ENCODE measurements around the gene PKP3.
A peak's percentile ranks its signal among the peaks of the same experiment; 100 is the strongest.
"Not testable (repeated sequence)": the region's sequence is repeated elsewhere in the genome, so short reads cannot be mapped to it uniquely, and the experiment has no call there.

The PKP3 gene

DNA sequence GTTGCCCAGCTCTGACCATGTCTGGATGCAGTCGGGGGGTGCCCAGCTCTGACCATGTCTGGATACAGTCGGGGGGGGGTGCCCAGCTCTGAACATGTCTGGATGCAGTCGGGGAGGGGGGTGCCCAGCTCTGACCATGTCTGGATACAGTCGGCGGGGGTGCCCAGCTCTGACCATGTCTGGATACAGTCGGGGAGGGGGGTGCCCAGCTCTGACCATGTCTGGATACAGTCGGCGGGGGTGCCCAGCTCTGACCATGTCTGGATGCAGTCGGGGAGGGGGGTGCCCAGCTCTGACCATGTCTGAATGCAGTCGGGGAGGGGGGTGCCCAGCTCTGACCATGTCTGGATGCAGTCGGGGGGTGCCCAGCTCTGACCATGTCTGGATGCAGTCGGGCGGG is 16.7 kb downstream of the PKP3 start:
- not testable (repeated sequence) for DNase-seq (ENCODE audit: low read depth, low spot score)

DNA sequence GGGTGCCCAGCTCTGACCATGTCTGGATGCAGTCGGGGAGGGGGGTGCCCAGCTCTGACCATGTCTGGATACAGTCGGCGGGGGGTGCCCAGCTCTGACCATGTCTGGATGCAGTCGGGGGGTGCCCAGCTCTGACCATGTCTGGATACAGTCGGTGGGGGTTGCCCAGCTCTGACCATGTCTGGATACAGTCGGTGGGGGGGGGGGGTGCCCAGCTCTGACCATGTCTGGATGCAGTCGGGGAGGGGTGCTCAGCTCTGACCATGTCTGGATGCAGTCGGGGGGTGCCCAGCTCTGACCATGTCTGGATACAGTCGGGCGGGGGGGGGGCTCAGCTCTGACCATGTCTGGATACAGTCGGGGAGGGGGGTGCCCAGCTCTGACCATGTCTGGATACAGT is 17.5 kb downstream of the PKP3 start:
- not testable (repeated sequence) for DNase-seq (ENCODE audit: low read depth, low spot score)

DNA sequence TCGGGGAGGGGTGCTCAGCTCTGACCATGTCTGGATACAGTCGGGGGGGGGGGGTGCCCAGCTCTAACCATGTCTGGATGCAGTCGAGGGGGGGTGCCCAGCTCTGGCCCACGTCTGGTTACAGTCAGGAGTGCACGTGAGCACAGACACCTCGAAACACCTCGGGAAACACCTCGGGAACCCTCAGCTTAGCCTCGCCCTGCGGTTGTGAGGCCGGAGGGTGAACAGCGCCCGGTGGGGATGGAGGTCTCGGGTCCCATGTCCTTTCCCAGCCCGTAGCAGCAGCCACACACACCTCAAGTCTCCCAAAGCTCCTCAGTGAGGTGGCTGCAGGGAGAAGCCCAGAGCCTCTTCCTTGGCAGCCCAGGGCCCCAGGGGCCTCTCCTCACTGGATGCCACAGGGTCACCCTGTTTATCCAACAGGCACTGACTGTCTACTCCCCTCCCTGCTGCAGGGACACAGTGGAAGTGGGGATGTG is 18.7 kb downstream of the PKP3 start:
- DNase-seq (ENCODE audit: low read depth, low spot score), result no peak

DNA sequence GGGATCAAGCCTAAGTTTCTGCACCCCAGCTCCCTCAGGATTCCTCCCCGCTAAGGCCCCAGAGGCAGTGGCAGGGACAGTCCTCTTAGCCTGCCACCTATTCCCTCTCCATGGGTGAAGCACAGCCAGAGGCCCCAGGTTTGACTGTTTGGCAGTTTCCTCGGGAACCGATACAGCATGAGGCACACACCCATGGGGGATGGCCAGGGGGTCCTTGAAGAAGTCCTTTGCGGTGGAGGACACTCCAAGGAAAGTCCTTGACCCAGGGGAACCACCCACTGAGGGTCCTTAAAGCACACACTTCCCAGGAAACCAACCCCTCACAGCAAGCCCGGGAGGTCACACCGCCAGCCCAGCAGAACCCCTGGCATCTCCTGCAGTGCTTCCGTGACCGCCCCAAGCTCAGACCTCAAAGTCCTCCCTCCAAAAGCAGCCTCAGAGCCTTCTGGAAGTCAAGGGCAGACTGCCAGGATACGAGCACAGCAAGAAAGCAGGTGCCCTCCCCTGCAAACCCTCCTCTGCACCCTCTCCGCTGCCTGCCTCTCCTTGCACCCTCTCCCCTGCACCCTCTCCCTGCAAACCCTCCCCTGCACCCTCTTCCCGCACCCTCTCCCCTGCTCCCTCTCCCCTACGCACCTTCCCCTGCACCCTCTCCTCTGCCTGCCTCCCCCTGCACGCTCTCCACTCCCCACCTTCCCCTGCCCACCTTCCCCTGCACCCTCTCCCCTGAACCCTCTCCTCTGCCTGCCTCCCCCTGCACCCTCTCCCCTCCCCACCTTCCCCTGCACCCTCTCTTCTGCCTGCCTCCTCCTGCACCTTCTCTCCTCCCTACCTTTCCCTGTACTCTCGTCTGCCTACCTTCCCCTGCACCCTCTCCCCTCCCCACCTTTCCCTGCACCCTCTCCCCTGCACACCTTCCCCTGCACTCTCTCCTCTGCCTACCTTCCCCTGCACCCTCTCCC is 19.4 kb downstream of the PKP3 start:
- DNase-seq (ENCODE audit: low read depth, low spot score), result no peak

DNA sequence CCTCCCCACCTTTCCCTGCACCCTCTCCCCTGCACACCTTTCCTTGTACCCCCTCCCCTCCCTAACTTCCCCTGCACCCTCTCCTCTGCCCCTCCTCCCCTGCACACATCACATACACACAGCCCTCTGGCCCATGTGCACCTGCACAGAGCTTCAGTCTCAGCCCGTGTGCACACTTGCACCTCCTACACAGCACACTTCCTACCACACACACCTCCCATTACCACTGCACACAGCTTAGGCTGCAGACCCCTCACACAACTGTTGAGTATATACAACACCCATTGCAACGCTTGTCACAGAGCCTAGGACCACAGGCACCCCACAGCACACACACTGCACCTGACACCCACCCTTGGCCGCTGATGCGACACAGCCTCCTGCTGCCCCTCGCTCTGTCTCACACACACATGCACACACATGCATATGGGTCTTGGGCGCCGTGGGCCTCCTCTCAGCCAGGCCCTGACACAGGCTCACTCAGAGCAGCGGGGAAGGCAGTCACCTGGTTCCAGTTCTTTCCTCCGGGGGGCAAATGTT is 20.4 kb downstream of the PKP3 start:
- no peak for DNase-seq (ENCODE audit: low read depth, low spot score)

DNA sequence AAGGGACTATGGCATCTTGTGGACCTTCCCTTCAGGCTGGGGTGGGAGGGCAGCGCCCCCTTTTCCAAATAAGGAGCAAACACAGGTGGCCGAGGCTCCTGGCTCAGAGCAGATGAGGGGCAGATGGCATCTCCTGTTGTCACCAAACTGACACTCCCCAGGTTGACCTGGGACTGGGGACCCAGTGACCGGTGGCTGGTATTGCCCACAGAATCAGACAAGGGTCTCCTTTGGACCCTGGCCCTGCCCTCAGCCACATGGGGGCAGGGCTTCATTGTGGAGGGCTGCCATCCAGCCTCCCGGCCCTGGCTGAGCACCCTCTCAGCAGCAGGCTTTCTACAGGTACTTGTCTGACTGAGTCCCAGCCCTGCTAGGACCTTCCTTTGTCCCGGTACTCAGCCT is 21.6 kb downstream of the PKP3 start:
- no peak for DNase-seq (ENCODE audit: low read depth, low spot score)

DNA sequence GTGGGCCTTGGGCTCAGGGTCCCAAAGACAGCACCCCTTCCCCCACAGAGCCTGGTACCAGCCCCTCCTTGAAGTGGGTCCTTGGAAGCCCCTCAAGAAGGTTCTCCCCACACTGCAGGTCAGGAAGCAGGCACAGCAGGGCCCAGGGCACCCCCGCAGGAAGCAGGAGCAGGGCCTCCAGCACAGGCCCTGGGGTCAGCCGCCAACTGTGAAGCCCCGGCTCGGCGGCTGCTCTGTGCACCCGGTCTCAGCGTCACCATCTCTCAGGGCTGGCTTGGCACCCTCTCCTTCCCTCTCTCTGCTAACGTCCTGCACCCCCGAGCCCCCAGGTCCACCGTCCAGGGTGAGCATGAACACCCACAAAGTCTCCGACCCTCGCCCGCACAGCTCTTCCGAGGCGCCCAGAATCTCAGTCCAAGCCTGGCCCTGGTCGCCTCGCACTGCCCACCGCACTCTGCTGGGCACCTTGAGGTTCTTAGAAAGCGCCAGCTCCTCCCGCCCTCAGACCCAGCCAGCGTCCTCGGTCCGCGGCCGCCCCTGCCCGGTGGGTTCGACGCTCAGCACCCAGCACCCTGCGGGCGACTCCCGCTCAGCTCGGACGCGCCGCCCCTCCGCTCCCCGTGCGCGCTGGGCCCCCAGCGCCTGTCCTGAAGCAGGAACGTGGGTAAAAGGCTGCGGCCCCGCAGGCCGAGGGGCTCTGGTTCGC is 22.2 kb downstream of the PKP3 start:
- no peak for DNase-seq (ENCODE audit: low read depth, low spot score)

DNA sequence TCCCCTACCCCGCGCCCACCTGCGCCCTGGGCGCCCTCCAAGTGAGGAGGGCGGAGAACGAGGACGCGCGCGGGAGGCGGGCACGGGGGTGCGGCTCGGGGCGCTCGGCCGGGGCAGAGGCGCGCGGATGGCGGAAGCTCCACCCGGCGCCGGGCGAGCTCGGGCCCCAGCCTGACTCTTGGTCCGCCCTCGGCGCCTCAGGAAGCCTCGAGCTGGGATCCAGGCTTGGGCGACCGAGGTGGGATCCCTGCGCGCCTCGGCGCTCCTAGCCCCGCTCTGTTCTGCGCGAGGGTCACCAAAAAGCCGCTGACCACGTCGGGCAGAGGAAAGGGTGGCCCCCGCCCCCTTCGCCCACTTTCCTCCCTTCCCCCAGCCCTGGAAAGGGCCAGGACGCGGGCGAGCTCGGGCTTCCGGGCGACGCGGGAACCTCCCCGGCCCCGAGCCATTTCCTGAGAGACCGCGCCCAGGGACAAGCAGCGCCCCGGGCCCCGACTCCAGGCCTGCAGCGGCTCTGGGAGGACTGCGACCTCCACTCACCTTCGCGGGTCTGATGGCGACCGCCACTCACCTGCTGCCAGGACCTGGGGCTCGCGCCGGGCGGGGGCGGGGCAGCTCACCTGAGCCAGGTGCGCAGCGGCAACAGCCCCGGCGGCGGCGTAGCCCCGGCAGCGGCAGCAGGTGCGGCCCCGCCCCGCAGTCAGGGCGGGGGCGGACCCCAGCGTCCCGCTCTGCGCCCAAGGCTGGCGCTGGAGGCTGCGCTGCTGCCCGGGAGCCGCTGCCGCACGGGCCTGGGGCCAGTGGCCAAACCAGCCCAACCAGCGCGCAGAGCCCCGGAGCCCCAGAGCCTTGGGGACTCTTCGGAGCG is 23.0 kb downstream of the PKP3 start:
- peak; percentile 50 for DNase-seq (ENCODE audit: low read depth, low spot score)

DNA sequence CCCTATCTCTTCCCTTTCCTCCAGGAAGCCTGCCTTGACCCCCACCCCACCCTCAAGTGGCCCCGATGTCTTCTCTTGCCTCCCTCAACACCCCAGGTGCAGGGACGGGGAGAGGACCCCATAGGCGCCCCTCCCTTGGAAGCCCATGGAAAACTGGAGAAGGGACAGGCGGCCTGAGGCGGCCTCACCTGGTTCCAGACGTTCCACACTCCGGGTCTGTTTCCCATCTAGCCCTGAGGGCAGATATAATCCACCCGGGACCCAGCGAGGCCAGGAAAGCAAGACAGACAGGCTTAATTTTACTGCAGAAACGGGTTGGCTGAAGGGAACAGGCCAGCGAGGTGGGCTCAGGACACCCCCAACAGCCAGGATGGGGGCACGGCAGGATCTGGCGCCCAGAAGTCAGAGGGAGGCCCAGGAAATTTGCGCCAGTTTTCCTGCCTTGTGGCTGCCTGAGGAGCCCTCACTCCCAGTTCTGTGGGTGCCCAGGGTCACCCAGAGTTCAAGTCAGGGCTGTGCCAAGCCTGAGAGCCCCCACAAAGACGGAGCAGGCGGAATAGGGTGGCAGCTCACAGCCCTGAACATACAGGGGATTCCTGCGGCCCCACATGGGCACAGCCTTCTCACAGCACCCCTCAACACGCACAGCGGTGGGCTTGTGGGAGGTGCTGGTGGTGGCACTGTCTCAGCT is 23.8 kb downstream of the PKP3 start:
- no peak for DNase-seq (ENCODE audit: low read depth, low spot score)

DNA sequence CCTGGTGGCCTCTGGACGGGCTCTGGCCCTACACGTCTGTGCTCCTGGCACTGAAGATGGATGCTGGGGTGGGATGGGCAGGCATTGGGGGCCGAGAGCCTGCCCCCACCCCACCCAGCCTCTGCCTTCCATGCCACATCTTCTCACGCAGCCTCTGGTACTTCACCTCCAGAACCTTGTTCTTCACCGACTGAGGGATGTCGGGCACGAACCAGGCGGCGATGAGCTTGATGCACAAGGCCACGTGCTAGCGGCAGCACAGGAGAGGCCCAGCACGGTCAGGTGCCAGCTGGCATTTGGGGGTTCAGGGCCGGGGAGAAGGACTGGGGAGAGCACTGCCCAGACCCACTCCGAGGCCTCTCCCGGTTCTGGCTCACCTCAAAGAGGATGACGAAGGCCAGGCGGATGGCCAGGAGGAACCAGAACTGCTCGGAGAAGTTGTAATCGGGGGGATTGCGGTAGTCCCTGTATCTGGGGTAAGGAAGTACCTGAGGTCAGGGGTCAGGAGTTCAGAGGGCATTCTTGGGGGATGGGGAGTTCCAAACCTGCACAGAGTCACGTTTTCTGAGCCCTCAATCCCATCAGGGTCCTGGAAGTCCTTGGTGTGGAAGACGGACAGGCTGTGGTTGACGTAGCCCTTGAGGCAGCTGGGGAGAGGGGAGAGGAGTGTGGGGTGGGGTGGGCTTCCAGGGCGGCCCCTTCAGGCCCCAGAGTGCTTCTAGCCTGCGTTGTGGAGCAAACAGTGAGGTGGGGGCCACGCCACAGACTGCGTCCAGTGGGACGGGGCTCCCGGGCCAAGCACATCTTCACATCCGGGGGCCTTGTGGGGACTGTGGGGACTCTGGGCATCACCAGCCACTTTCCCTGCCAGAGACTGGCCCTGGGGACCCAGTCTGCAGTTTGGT is 24.6 kb downstream of the PKP3 start:
- no peak for DNase-seq (ENCODE audit: low read depth, low spot score)

DNA sequence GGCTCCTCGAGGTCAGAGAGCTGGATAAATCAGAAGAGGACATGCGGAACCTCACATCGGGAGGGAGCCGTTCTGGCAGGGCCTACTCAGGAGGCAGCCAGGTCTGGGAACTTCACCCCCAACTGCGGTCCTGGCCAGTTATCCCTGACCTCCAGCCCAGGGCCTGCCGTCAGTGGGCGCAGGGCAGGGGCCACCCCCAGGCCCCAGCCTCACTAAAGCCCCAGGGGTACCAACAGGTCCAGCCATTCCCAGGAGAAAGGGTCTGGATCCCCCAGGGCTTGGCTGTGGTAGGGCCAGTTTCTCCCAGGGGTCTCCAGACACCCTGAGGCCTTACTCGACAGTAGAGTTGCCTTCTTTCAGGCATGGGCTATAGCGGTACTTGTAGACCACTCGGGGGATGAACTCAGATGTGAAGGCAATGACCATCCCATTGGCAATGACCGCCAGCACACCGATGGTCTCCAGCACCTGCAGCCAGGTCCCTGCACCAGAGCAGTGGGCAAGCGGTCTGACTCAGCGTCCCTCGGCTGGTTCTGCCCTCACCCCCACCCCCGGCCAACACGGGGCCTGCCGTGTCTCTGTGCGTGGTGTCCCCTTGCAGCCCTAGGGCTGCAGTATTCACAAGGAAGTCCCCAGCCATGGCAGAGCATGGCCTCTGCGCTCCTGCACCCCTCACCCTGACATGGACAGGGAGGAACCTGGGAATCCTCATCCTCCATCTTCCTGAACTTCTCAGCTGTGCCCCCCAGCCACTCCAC is 25.4 kb downstream of the PKP3 start:
- DNase-seq (ENCODE audit: low read depth, low spot score), result no peak

DNA sequence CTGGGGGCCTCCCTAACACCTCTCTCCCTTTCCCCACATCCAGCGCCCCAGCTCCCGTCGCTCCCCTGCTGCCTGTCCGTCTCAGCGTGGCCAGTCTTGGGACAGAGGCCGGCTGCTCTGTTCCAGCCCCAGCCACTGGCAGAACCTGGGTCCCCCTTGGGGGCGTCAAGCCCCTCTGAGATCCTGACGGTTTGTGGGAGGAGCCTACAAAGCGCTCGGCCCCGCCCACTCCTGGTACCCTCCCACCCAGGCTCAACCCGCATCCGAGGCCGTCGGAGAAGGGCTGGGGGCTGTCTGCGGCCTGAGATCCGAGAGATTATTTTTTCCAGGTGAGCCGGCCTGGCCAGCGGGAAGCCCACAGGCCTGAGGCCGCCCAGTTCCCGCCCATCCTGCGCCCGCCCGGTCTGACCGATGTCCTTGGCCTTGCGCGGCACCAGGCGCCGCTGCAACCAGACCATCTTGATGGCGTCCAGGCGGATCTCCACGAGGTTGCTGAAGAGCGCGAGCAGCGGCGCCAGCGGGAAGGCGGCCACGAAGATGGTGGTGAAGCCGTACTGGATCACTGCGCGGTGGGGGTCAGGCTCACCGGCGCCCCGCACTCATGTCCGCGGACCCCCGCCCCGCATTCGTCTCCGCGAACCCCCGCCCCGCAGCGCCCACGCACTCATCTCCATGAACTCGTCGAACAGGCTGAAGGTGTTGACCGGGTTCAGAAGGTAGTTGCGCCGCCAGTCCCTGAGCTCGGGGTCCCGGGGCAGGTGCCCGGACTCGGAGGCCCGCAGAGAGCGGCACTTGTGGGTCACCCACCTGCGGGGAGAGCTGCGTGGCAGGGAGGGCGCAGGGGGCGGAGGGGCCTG is 26.3 kb downstream of the PKP3 start:
- no peak for DNase-seq (ENCODE audit: low read depth, low spot score)

DNA sequence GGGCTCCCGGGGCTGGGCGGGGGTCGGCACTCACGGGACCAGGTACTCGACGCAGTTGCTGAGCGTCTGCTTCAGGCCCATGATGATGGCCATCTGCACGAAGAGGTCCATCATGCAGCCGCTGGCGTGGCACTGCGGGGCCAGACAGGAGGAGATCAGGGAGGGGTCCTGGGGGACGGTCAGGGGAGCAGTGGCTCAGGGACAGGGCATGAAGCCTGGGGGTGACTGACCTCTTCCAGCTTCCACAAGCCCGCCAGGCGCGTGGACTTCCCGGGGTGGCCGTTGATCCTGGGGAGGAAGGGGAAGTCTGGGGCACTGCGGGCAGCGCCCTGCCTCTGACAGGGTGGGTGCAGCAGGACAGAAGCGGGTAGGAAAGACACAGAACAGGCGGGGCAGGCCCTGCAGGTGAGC is 26.9 kb downstream of the PKP3 start:
- DNase-seq (ENCODE audit: low read depth, low spot score), result no peak

DNA sequence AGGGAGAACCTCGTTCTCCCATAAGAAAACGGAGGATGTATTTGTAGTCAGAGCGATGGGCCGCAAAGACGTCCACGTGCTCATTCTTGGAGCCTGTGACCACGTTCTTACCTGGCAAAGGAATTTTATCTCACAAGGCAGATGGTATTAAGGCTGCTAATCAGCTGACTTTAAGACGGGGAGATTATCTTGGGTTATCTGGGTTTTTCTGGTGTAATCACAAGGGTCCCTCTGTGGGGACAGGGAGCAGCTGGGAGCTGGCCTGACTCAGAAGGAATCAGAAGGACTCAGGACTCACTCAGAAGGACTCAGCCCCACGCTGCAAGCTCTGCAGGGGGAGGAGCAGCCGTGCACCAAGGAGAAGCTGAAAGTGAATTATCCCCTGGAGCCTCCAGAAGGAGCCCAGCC is 28.2 kb downstream of the PKP3 start:
- no peak for DNase-seq (ENCODE audit: low read depth, low spot score)

DNA sequence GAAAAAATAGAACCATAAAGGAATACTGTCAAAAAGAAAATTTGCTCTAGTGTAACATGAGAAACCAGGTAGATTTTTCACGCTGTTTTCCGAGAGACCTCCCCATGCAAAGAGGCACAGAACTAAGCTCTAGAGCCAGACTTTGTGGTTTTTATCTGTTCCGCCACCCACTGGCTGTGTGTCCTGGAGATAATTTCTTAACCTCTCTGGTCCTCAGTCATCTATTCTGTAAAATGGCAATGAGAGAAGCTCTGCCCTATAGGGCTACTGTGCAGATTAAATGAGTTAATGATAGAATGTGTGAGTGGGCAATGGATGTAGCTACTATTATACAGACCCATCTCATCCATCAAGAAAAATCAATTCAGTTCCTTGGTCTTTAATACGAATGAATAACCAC is 30.2 kb downstream of the PKP3 start:
- no peak for DNase-seq (ENCODE audit: low read depth, low spot score)

DNA sequence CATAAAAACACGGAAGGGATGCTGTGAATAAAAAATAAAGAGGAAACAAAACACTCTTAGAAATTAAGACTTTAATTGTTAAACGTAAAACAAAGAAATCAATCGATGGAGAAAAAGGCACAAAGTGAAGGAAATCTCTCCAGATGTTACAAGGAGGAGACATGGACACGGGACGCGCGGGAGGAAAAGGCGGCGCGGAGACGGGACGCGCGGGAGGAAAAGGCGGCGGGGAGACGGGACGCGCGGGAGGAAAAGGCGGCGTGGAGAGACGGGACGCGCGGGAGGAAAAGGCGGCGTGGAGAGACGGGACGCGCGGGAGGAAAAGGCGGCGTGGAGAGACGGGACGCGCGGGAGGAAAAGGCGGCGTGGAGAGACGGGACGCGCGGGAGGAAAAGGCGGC is 30.8 kb downstream of the PKP3 start:
- not testable (repeated sequence) for DNase-seq (ENCODE audit: low read depth, low spot score)

DNA sequence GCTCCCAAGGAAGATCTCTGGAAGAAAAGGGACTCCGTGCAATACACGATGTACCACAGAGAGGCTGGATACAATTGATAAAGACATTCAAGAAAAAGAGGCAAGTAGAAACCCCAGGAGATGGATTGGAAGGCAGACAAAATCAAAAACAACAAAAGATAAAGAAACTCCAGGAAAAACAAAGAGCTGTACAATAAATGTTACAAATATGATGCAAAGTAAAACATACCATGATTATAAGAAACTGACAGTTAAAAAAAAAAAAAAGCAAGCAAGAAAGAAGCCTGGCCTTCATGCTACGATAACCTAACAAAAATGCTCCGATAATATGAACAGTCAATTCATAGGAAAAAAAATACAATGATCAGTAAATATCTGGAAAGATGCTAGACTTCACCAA is 31.3 kb downstream of the PKP3 start:
- no peak for DNase-seq (ENCODE audit: low read depth, low spot score)

DNA sequence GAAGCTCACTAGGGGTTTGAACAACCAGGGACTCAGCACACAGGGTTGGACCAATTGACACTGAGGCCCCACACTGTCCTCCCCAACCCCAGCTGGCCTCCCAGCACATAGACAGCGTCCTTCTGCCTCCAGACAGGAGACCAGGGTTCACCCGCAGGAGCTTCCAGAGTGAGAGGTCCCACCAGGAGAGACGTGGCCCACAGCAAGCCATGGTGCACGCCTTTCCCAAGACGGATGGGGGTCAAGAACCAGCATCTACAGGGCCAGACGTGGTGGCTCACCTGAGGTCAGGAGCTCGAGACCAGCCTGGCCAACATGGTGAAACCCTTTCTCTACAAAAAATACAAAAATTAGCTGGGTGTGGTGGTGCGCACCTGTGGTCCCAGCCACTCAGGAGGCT is 32.8 kb downstream of the PKP3 start:
- DNase-seq (ENCODE audit: low read depth, low spot score), result no peak
